HPDE6-E6E7 (cell line): Measurements from ENCODE around the gene KCNQ2.
"Not testable (repeated sequence)": the region's sequence is repeated elsewhere in the genome, so short reads cannot be mapped to it uniquely, and the experiment has no call there.

ENCODE experiments used
- DNase-seq: peaks from one replicate; pipeline ENCODE4 v3.0.0; 2011; ENCODE audit warnings: missing footprints; ENCODE audit errors: extremely low spot score

KCNQ2 gene

GRCh38 chr20:63490416-63490815 lies 18.0 kb upstream of the KCNQ2 start:
- DNase-seq: no peak

- DNase-seq: no peak
Observed at GRCh38 chr20:63488315-63489251, 16.1 kb upstream of the KCNQ2 start.

GRCh38 chr20:63487781-63488241 lies 15.4 kb upstream of the KCNQ2 start:
- no peak for DNase-seq

- no peak for DNase-seq
Observed at GRCh38 chr20:63487116-63487764, 14.8 kb upstream of the KCNQ2 start.

- no peak for DNase-seq
Observed at GRCh38 chr20:63486300-63486855, 13.9 kb upstream of the KCNQ2 start.

GRCh38 chr20:63484651-63485403 lies 12.4 kb upstream of the KCNQ2 start:
- no peak for DNase-seq

- no peak for DNase-seq
Observed at GRCh38 chr20:63484236-63484635, 11.8 kb upstream of the KCNQ2 start.

GRCh38 chr20:63483834-63484233 lies 11.4 kb upstream of the KCNQ2 start:
- DNase-seq: no peak

GRCh38 chr20:63482021-63482587 lies 9.6 kb upstream of the KCNQ2 start:
- no peak for DNase-seq

GRCh38 chr20:63481503-63481902 lies 9.0 kb upstream of the KCNQ2 start:
- no peak for DNase-seq

- not testable (repeated sequence) for DNase-seq
Observed at GRCh38 chr20:63479695-63480419, 7.4 kb upstream of the KCNQ2 start.

GRCh38 chr20:63478346-63479302 lies 6.2 kb upstream of the KCNQ2 start:
- no peak for DNase-seq

- DNase-seq: no peak
Observed at GRCh38 chr20:63477944-63478343, 5.5 kb upstream of the KCNQ2 start.

- DNase-seq: no peak
Observed at GRCh38 chr20:63477061-63477616, 4.7 kb upstream of the KCNQ2 start.

- no peak for DNase-seq
Observed at GRCh38 chr20:63475209-63475608, 2.8 kb upstream of the KCNQ2 start.

- no peak for DNase-seq
Observed at GRCh38 chr20:63473555-63474449, 1.3 kb upstream of the KCNQ2 start.

- no peak for DNase-seq
Observed at GRCh38 chr20:63472862-63473390, 471 bp upstream of the KCNQ2 start.

- DNase-seq: no peak
Observed at GRCh38 chr20:63471717-63471980, 806 bp downstream of the KCNQ2 start.
